GM18502 (cell line): ENCODE results near the gene PTPN1.

Experiments used
- ATAC-seq: cut with Tn5 transposase; IDR thresholded peaks from one replicate; pipeline ENCODE4 v1.9.1; 2021; ENCODE audit warnings: mild to moderate bottlenecking; ENCODE audit not compliant: unreplicated experiment, poor library complexity

PTPN1 gene

GRCh38 chr20:50625986-50626677 lies 115.9 kb downstream of the PTPN1 start:
- no peak for ATAC-seq

- no peak for ATAC-seq
These were observed 117.6 kb downstream of the PTPN1 start for GRCh38 chr20:50627747-50628146.

- ATAC-seq: no peak
These were observed 118.1 kb downstream of the PTPN1 start for GRCh38 chr20:50628332-50628731.

GRCh38 chr20:50628853-50629669 lies 118.9 kb downstream of the PTPN1 start:
- ATAC-seq: no peak

GRCh38 chr20:50629670-50630045 lies 119.5 kb downstream of the PTPN1 start:
- no peak for ATAC-seq

- no peak for ATAC-seq
These were observed 120.5 kb downstream of the PTPN1 start for GRCh38 chr20:50630578-50631263.

- no peak for ATAC-seq
These were observed 122.1 kb downstream of the PTPN1 start for GRCh38 chr20:50632236-50632635.

GRCh38 chr20:50632701-50633100 lies 122.5 kb downstream of the PTPN1 start:
- ATAC-seq: no peak

GRCh38 chr20:50633361-50633760 lies 123.2 kb downstream of the PTPN1 start:
- ATAC-seq: no peak

- ATAC-seq: no peak
These were observed 124.0 kb downstream of the PTPN1 start for GRCh38 chr20:50634191-50634590.
